Measurements from ENCODE around the gene MAP10.
"Not testable (repeated sequence)": the region's sequence is repeated elsewhere in the genome, so short reads cannot be mapped to it uniquely, and the experiment has no call there.

MAP10 gene, protein sequence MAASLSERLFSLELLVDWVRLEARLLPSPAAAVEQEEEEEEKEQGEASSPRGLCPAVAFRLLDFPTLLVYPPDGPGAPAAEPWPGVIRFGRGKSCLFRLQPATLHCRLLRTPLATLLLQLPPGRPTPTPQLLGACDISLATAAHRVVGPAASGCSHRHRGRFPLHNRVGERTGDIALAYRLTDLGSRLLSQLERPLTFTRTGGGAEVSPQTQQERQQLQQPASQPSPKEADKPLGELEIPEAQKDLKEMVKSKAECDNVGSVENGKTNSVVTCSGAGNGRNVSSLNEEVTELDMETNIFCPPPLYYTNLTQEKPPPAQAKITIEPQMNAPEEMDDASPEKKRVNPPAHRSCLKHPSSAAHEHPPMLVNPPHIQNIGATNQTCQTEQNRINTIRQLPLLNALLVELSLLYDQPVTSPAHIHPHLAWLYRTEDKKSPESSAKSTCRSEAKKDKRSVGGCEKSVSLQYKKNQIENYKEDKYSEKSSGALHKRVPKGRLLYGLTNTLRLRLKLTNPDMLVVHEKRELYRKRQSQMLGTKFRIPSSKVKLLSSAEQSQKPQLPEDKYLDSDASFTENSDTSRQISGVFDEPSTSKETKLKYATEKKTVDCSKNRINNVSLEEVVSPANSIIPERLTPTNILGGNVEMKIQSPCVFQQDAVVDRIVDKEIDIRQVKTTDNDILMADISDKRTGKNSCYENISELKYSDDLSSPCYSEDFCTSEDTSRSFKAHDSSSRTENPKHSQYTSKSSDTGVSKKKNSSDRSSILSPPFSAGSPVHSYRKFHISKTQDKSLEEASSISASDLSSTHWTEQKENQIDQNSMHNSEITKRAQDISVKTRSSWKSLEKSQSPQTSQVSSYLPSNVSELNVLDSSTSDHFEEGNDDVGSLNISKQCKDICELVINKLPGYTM

GRCh38 chr1:232805269-232806185 lies at the start of gene MAP10:
Gene MAP10 (plus strand): TSS chr1:232805416. CDS start chr1:232805450, 34 bp downstream.
- DNase-seq (ENCODE audit: low spot score) = peak; percentile 9

DNA sequence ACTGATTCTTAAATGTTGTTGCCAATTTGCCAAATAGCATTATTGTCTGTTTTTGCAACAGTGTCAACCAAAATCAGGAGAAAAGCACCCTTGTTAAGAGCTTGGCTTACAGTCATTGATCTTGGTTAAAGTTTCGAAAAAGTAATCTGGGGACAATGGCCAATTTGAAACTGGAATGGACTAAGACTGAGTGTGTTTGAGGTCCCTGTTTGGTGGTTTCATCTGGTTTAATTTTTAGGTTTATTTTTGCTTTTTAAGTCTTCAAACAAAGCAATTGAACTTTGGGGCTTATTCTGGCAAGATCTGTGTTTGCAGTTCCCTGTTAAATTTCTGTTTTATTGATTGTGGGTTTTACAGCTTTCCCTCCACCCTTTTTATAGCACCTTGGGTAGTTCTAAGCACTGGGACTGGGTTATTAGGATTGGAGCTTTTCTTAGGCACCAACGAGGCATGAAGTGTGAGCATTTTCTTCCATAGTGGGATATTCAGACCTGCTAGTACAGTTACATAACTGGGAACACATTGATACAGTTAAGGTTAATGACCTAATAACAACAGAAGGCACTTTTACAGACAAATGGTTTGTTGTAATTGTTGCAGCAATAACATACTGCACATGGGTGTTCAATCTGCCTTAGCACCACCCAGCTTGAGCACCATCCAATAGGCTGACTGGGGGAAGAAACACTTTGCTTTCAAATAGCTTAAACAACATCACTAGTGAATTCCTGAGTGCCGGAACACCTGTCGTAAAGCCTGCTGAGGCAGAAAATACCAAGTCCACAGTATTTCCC lies 40.6 kb upstream of the MAP10 start:
- DNase-seq (ENCODE audit: low spot score) = no peak

DNA sequence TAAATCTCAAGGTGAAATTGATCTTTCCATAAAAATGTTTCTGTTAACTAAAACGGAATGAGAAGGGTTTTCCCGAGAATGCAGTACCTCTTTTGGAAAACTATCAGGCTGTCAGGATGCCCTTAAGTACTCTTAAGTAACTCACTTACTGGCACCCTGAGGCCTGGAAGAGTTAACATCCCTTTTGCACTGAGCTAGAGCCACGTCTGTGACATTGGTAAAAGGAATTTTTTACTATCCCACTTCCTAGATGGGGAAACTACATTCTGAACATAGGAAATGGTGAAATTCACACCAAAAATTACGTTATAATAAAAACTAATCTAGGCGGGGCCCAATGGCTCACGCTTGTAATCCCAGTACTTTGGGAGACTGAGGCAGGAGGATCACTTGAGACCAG lies 39.7 kb upstream of the MAP10 start:
- DNase-seq (ENCODE audit: low spot score) = no peak

DNA sequence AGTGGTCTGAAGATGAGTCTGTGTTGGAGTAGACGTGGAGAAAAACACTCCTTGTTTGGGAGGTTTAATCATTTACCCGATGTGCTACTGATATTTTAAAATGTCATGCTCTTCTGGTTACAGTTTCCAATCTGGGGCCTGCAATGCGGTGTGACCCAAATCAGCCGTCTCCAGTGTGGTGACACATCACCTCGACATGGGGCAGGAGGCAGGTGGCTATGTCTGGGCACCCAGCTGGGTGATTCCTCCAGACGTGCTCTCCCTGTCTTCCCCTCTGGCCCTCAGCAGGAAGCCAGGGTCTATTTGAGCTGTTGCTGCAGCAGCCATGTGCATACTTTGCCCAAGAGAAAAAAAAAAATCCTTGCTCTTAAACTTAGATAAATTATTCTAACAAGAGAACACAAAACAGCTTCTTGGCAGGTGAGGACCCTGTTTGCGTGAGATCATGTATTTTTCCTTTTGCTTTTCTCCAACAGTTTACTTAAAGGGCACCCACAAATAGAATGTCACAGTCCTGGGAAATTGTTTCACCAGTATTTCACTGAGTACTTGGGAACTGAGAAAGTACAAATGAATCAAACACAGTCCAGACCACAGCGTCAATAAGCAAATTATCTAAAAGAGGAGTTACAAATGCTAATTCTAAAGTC lies 38.9 kb upstream of the MAP10 start:
- no peak for DNase-seq (ENCODE audit: low spot score)

DNA sequence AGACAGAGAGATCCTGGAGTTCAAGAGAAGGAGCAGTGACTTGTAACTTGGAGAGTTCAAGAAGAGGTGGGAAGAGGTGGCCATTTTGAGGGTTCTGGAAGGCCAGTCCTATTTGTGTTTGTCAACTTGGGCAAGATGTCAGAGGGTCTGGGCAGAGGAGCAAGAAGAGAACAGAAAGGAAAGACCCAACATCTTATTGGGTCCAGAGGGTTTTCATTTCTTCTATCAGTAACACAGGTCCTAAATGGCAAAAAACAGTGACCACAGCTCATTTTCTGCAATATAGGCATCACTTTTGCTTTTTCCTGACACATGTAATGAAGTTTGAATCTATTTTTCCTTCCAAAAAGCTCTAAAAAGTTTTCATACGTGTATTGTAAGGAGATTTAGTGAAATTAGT lies 38.3 kb upstream of the MAP10 start:
- DNase-seq (ENCODE audit: low spot score) = no peak

- DNase-seq (ENCODE audit: low spot score) = no peak
These were observed 37.7 kb upstream of the MAP10 start for GRCh38 chr1:232767305-232768074.

DNA sequence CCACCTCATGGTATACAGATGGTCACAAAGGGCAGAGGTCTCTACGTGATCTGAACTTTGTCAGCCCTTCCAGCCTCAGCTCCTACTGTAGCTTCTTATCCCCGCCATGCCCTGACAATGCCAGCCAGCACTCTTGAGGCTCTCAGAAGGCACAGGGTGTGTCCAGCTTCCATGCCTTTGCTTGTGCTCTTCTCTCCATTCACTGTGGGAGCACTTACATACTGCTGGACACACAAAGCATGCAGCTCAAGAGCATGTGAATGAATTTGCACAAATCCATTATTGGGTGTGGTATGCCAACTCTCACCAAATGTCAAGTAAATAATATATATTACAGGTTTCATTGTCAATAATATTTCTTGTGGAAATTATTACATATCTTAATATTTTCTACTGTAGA lies 36.4 kb upstream of the MAP10 start:
- DNase-seq (ENCODE audit: low spot score) = no peak

GRCh38 chr1:232769733-232770132 lies 35.5 kb upstream of the MAP10 start:
- no peak for DNase-seq (ENCODE audit: low spot score)

DNA sequence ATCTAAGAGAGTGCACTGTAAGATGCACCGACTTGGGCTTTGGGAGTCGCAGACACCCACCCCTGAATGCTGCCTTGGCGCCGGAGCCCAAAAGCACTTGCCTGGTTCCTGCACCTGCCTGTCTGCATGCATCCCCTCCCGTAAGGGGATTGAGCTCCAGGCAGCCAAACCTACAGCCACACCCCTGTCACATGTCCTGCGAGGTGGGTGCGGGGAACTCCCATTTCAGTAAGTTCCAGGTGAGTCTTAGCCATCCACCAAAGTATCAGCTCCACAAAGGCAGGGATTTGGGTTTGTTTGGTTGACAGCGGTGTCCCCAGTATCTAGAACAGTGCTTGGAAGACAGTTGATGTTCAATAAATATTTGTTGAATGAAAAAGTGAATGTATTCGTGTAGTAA lies 31.5 kb upstream of the MAP10 start:
- no peak for DNase-seq (ENCODE audit: low spot score)

- no peak for DNase-seq (ENCODE audit: low spot score)
These were observed 28.6 kb upstream of the MAP10 start for GRCh38 chr1:232776526-232777106.

- no peak for DNase-seq (ENCODE audit: low spot score)
These were observed 24.9 kb upstream of the MAP10 start for GRCh38 chr1:232780354-232780753.

DNA sequence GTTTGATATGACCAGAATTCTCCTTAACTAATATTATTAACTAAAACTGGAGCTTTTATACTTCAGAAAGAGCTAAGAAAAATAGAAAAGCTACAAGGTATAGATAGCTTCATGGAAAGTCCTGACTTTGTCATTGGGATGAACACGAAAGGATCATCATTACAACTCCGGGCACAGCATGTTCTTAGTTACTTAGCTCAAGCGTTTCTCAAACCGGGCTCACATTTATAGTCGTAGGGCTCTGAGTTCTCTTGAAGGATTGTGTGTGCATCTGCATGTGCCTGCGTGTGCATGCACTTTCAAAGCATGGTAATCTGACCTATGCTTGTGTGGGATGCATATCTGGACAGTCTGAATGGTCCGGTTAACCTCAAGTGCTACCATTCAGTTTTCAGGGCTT lies 20.4 kb upstream of the MAP10 start:
- DNase-seq (ENCODE audit: low spot score) = no peak

- DNase-seq (ENCODE audit: low spot score) = not testable (repeated sequence)
These were observed 19.6 kb upstream of the MAP10 start for GRCh38 chr1:232785630-232786029.

DNA sequence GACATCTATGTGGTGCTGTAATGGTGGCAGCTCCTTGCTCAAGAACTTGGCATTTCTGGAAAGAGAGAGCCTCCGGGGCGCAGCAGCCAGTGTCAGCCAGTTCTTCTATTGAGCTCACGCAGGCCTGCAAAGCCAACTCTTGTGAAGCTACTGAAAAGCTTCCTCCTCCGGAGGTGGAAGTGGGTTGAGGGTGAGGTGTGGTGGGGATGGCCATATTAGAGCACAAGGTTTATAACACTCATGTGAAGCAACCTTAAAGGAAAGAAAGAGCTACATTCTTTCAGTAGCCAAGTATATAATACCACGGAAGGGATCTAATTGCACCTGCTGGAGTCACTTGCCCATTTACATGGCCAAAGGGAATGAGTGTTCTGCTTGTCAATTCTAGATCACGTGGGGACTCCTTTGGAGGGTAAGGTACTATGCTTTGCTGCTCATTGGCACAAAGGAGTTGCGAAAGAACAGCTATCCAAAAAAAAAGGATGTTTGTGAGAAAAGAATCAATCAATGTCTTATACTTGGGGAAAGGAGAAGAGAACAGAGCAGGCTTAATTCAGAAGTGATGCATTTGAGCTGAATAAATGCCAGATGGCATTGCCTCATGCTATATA lies 18.3 kb upstream of the MAP10 start:
- no peak for DNase-seq (ENCODE audit: low spot score)

DNA sequence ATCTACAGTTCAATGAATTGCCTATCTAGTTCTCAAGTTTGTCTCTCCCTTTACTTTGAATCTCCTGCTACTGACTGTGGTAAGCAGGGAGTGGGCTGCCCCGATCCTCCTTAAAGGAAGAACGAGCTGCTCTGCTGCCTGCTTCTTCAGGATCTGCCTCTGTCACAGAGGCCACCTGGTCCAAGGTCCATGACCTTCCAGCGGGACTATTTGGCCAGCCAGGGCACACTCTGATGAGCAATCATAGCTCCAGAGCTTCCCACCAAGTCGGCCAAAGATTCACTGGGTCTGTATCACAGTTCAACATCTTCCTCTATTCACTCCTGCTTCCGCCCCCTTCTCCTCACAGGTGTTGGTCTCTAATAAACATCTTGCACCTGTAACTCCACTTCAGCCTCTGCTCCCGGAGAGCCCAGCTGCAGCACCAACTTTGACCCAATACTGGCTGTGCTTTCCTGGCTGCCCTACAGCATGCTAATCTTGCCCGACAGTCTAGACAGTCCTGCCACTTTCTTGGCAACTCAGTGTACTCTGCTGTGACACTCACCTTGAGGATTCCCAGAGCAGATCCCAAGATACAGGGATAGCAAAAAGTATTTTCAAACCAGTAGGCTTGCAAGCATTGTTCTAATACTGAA lies 16.9 kb upstream of the MAP10 start:
- no peak for DNase-seq (ENCODE audit: low spot score)

- DNase-seq (ENCODE audit: low spot score) = no peak
These were observed 15.6 kb upstream of the MAP10 start for GRCh38 chr1:232789651-232790050.

DNA sequence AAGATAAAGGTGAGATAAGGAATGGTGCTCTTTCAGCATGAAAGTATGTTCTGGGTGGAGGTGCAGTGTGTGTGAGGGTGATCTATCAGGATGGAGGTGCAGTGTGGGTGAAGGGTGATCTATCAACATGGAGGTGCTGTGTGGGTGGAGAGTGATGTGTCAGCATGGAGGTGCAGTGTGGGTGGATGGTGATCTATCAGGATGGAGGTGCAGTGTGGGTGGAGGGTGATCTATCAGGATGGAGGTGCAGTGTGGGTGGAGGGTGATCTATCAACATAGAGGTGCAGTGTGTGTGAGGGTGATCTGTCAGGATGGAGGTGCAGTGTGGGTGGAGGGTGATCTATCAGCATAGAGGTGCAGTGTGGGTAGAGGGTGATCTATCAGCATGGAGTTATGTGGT lies 12.3 kb upstream of the MAP10 start:
- DNase-seq (ENCODE audit: low spot score) = no peak

GRCh38 chr1:232793944-232794343 lies 11.3 kb upstream of the MAP10 start:
- no peak for DNase-seq (ENCODE audit: low spot score)
